Heart right ventricle (tissue), 16 donors: ENCODE data around the gene ADAMTS20. TPM values are rescaled to one million over a fixed set of nuclear protein-coding genes. Genes with fewer than 3 reads are reported as not detected.

Experiments
- ATAC-seq, 8 donors: fragments of 200-7000 bp; cut with Tn5 transposase; one replicate each; pipeline ENCODE4 v1.9.1; 2020; ENCODE audit warnings: mild to moderate bottlenecking in 8 of 8, moderate library complexity in 8 of 8, moderate number of reproducible peaks in 1 of 8
- DNase-seq, 2 donors: peaks; one replicate each; pipeline ENCODE4 v3.0.0-alpha.2; 2020
- H3K27ac ChIP-seq, 10 donors: fragments of 200-600 bp; sonication (generic) in 2 of 10; one replicate each; pipeline versions ENCODE4 v1.5.0 to v1.8.0; 2020 to 2022; ENCODE audit warnings: mild to moderate bottlenecking in 3 of 10
- H3K27me3 ChIP-seq, 7 donors: fragments of 200-600 bp; one replicate each; pipeline ENCODE4 v1.8.0; 2021 to 2022; ENCODE audit warnings: mild to moderate bottlenecking in 2 of 7
- H3K36me3 ChIP-seq, 9 donors: fragments of 200-600 bp; sonication (generic) in 1 of 9; one replicate each; pipeline versions ENCODE4 v1.5.0 to v1.8.0; 2020 to 2022; ENCODE audit warnings: mild to moderate bottlenecking in 2 of 9
- H3K4me1 ChIP-seq, 9 donors: fragments of 200-600 bp; sonication (generic) in 1 of 9; one replicate each; pipeline versions ENCODE4 v1.5.0 to v1.8.0; 2020 to 2022; ENCODE audit warnings: mild to moderate bottlenecking in 4 of 9
- H3K4me3 ChIP-seq, 10 donors: fragments of 200-600 bp; sonication (generic) in 2 of 10; one replicate each; pipeline versions ENCODE4 v1.5.0 to v1.8.0; 2020 to 2022; ENCODE audit warnings: mild to moderate bottlenecking in 7 of 10, moderate library complexity in 2 of 10
- H3K9me3 ChIP-seq, 11 donors: fragments of 200-600 bp in 10 of 11; sonication (generic) in 2 of 11; one replicate each; pipeline versions ENCODE4 v1.5.0 to v1.8.0; 2013 to 2022; ENCODE audit warnings: mild to moderate bottlenecking in 2 of 11, control low read depth in 1 of 11, moderate library complexity in 1 of 11
- CTCF ChIP-seq, 9 donors: fragments of 200-600 bp; sonication (generic) in 2 of 9; IDR thresholded peaks; one replicate each; pipeline versions ENCODE4 v1.5.0 to v1.8.0; 2021 to 2022; ENCODE audit warnings: antibody characterized with exemption in 9 of 9, mild to moderate bottlenecking in 5 of 9, moderate library complexity in 1 of 9
- WGBS, 2 donors: extraction: QIAGEN DNeasy Blood & Tissue Kit; methylation state at CpG; one replicate each; pipeline ENCODE4 v1.1.7; 2013; ENCODE audit warnings: inconsistent platforms in 1 of 2; 5-methylcytosine and 5-hydroxymethylcytosine counted together
- intact Hi-C, 10 donors: fragments of 100-400 bp; cut with DNase I; formaldehyde crosslinking; loops; one replicate each; pipeline versions ENCODE4 v1.11.1 to v1.14.2; 2022
- polyA plus RNA-seq, 2 donors: library from polyadenylated mRNA; stranded (reverse); fragments of 200-250 nt; gene quantifications; one replicate each; pipeline ENCODE4 v1.2.3, GENCODE V29; 2013
- total RNA-seq, 10 donors: library from RNA; stranded (reverse); fragmentation: NEBNext Ultra II Directional in 3 of 10; extraction: Animal tissue kit (Norgen Biotek cat#: 25700) in 3 of 10; gene quantifications; one replicate each; pipeline versions ENCODE4 v1.2.1 to v1.2.4, GENCODE V29; 2021 to 2023
- donor health status: Arrhythmogenic right ventricular cardiomyopathy.
- donor health status: ischemic (EF 13 %, LVEDD 7.1; RV severe dilation, severe dysfunction).
- donor health status: healthy with polysubstance abuse.
- donor health status: DM: no; HTN: yes; CAD: no.
- donor health status: DM: no; HTN: no; CAD: no.
- donor health status: ischemic (EF 25% LVEDD 6.9; RV normal size, moderate dysfunction).
- donor health status: ischemic (EF 25% LVEDD 5.7; RV mildly dilated, moderate dysfunction).
- donor health status: healthy.
- donor health status: DM: yes; HTN: yes; CAD: no.
- donor health status: Ischemic cardiomyopathy.
- donor health status: ischemic (EF 35%, LVEDD 5.7; RV mildly dilated, moderate dysfunction).
- donor health status: nonischemic (EF 11% LVEDD 7.7; RV severe dilation, severe dysfunction).
- donor health status: DM: yes; HTN: yes; CAD: no.
- donor health status: PGD.
- donor health status: ischemic (EF 29% LVEDD 5.4; RV normal size, mild dysfunction).
- donor health status: nonischemic (EF 23%, LVEDD 6.1; RV moderate dilation, normal function).

The ADAMTS20 gene
- total and polyA plus RNA-seq, 12 donors = not detected

GRCh38 chr12:43317156-43317555 lies 234.8 kb downstream of the ADAMTS20 start:
- H3K4me3 ChIP-seq = no peak overlapping the region
- H3K27ac ChIP-seq = no peak overlapping the region
- H3K9me3 ChIP-seq = no peaks in the 10 kb centered on the region
- ATAC-seq = no peak
- no peak for TF ChIP-seq CTCF (IDR thresholded peaks at IDR 0.05)
- WGBS, 2 donors = 86 to 87% methylated on average over 3 of the region's 3 CpGs
- no peak for DNase-seq
- intact Hi-C loops = no loop called here
- no peaks in the 10 kb centered on the region for H3K4me1 ChIP-seq
- H3K36me3 ChIP-seq = no peaks in the 10 kb centered on the region
- no peaks in the 10 kb centered on the region for H3K27me3 ChIP-seq

- DNase-seq (no peak), ATAC-seq (no peak)
- TF ChIP-seq CTCF (IDR thresholded peaks at IDR 0.05) = no peak
- H3K4me3 ChIP-seq = no peak overlapping the region
- no peaks in the 10 kb centered on the region for H3K4me1 ChIP-seq
- no peaks in the 10 kb centered on the region for H3K36me3 ChIP-seq
- H3K9me3 ChIP-seq = no peaks in the 10 kb centered on the region
- no peaks in the 10 kb centered on the region for H3K27me3 ChIP-seq
- 89 to 98% methylated on average over 1 of the region's 1 CpG for WGBS, 2 donors
- intact Hi-C loops = no loop called here
- no peak overlapping the region for H3K27ac ChIP-seq
Observed at GRCh38 chr12:43316520-43316919, 235.5 kb downstream of the ADAMTS20 start.

GRCh38 chr12:43315961-43316360 lies 236.0 kb downstream of the ADAMTS20 start:
- Histone ChIP-seq H3K9me3 (no peaks in the 10 kb centered on the region), H3K27ac (no peak overlapping the region), H3K4me3 (no peak overlapping the region), H3K27me3 (no peaks in the 10 kb centered on the region), H3K4me1 (no peaks in the 10 kb centered on the region), H3K36me3 (no peaks in the 10 kb centered on the region)
- ATAC-seq = no peak
- intact Hi-C loops = no loop called here
- no peak for DNase-seq
- no peak for TF ChIP-seq CTCF (IDR thresholded peaks at IDR 0.05)

GRCh38 chr12:43312991-43313505 lies 239.0 kb downstream of the ADAMTS20 start:
- Histone ChIP-seq H3K27me3 (no peaks in the 10 kb centered on the region), H3K4me1 (no peaks in the 10 kb centered on the region), H3K27ac (no peak overlapping the region), H3K4me3 (no peak overlapping the region), H3K36me3 (no peaks in the 10 kb centered on the region), H3K9me3 (peaks cover 0 to 3% (median 0%) of the 10 kb centered on the region in 11 donors)
- TF ChIP-seq CTCF (IDR thresholded peaks at IDR 0.05) = no peak
- ATAC-seq (no peak), DNase-seq (no peak)
- WGBS, 2 donors = 64 to 65% methylated on average over 4 of the region's 4 CpGs
- intact Hi-C loops = no loop called here
